Bone marrow (tissue), 2 donors: ENCODE data around the gene CNTNAP3.
"Not testable (repeated sequence)": the region's sequence is repeated elsewhere in the genome, so short reads cannot be mapped to it uniquely, and the experiment has no call there.

ENCODE experiments used
- DNase-seq, 2 donors: peaks; one replicate each; lab custom pipeline; 2025; lab: John Stamatoyannopoulos, UW

CNTNAP3 gene

GRCh38 chr9:39287980-39288379 lies at the start of gene CNTNAP3:
Gene CNTNAP3, minus strand, starts transcription at chr9:39288167. Its CDS starts 103 bp downstream, at chr9:39288064.
- not testable (repeated sequence) for DNase-seq

- DNase-seq: not testable (repeated sequence)
Measured at GRCh38 chr9:39279995-39280394, 8.0 kb downstream of the CNTNAP3 start.

- DNase-seq: not testable (repeated sequence)
Measured at GRCh38 chr9:39242513-39242912, 45.5 kb downstream of the CNTNAP3 start.

- DNase-seq: not testable (repeated sequence)
Measured at GRCh38 chr9:39232130-39232991, 55.6 kb downstream of the CNTNAP3 start.

- DNase-seq: not testable (repeated sequence)
Measured at GRCh38 chr9:39215976-39216375, 72.0 kb downstream of the CNTNAP3 start.

GRCh38 chr9:39209773-39210172 lies 78.2 kb downstream of the CNTNAP3 start:
- not testable (repeated sequence) for DNase-seq

- not testable (repeated sequence) for DNase-seq
Measured at GRCh38 chr9:39206643-39207042, 81.3 kb downstream of the CNTNAP3 start.

GRCh38 chr9:39205842-39206241 lies 82.1 kb downstream of the CNTNAP3 start:
- DNase-seq: not testable (repeated sequence)

- DNase-seq: not testable (repeated sequence)
Measured at GRCh38 chr9:39200412-39200811, 87.6 kb downstream of the CNTNAP3 start.

GRCh38 chr9:39198000-39198709 lies 89.8 kb downstream of the CNTNAP3 start:
- not testable (repeated sequence) for DNase-seq

- DNase-seq: not testable (repeated sequence)
Measured at GRCh38 chr9:39171370-39171769, 116.6 kb downstream of the CNTNAP3 start.

- DNase-seq: not testable (repeated sequence)
Measured at GRCh38 chr9:39157714-39158113, 130.3 kb downstream of the CNTNAP3 start.

- DNase-seq: not testable (repeated sequence)
Measured at GRCh38 chr9:39132826-39133552, 155.0 kb downstream of the CNTNAP3 start.

GRCh38 chr9:39121401-39121800 lies 166.6 kb downstream of the CNTNAP3 start:
- not testable (repeated sequence) for DNase-seq

- not testable (repeated sequence) for DNase-seq
Measured at GRCh38 chr9:39111746-39112145, 176.2 kb downstream of the CNTNAP3 start.

GRCh38 chr9:39108145-39108544 lies 179.8 kb downstream of the CNTNAP3 start:
- no peak for DNase-seq

- not testable (repeated sequence) for DNase-seq
Measured at GRCh38 chr9:39097208-39097607, 190.8 kb downstream of the CNTNAP3 start.

GRCh38 chr9:39085311-39085710 lies 202.7 kb downstream of the CNTNAP3 start:
- DNase-seq: not testable (repeated sequence)

- not testable (repeated sequence) for DNase-seq
Measured at GRCh38 chr9:39082574-39082973, 205.4 kb downstream of the CNTNAP3 start.

- DNase-seq: not testable (repeated sequence)
Measured at GRCh38 chr9:39080081-39080480, 207.9 kb downstream of the CNTNAP3 start.

GRCh38 chr9:39078621-39079256 lies 209.2 kb downstream of the CNTNAP3 start:
- not testable (repeated sequence) for DNase-seq
